K562 (cell line): Measurements from ENCODE around the gene CELA3A. TPM values are rescaled to one million over a fixed set of nuclear protein-coding genes. Genes with fewer than 3 reads are reported as not detected.

Experiments used
- ATF6 ChIP-seq: sonication (generic); formaldehyde crosslinking; IDR thresholded peaks from 2 replicates; pipeline ENCODE4 v1.4.0; 2020; ENCODE audit warnings: mild to moderate bottlenecking, missing genetic modification reagents
- KDM1A ChIP-seq, 2 experiments: fragments of 450-650 bp; IDR thresholded peaks; 2 replicates each; pipeline ENCODE4 v1.6.1; 2016; ENCODE audit warnings: mild to moderate bottlenecking in 2 of 2
- KLF13 ChIP-seq: fragments of 450-650 bp; IDR thresholded peaks from 2 replicates; pipeline ENCODE4 v1.6.1; 2016; ENCODE audit warnings: missing genetic modification characterization, low read depth, mild to moderate bottlenecking, missing compliant biosample characterization, moderate library complexity, borderline replicate concordance
- LCOR ChIP-seq: sonication (generic); formaldehyde crosslinking; IDR thresholded peaks from 2 replicates; pipeline ENCODE4 v1.8.0; 2022; ENCODE audit warnings: mild to moderate bottlenecking, missing genetic modification reagents
- MGA ChIP-seq: fragments of 450-650 bp; IDR thresholded peaks from 2 replicates; pipeline ENCODE4 v1.6.1; 2016; ENCODE audit warnings: mild to moderate bottlenecking, moderate library complexity
- RBBP5 ChIP-seq: fragments of 200-600 bp; sonication (generic); IDR thresholded peaks from 2 replicates; pipeline ENCODE4 v1.6.1; 2012; ENCODE audit warnings: borderline replicate concordance, mild to moderate bottlenecking, low read length, control low read depth, inconsistent platforms; ENCODE audit not compliant: insufficient read depth, poor library complexity, severe bottlenecking
- USF1 ChIP-seq: sonication (generic); formaldehyde crosslinking; IDR thresholded peaks from 2 replicates; pipeline ENCODE4 v1.9.0; 2022; ENCODE audit warnings: mild to moderate bottlenecking, missing genetic modification reagents
- ZC3H4 ChIP-seq: sonication (generic); formaldehyde crosslinking; IDR thresholded peaks from 2 replicates; pipeline ENCODE4 v1.9.0; 2021; ENCODE audit warnings: missing genetic modification reagents, borderline replicate concordance
- ZNF143 ChIP-seq: sonication (generic); formaldehyde crosslinking; IDR thresholded peaks from 2 replicates; pipeline ENCODE4 v1.9.0; 2022; ENCODE audit warnings: mild to moderate bottlenecking, missing genetic modification reagents
- ZNF561 ChIP-seq: fragments of 450-650 bp; formaldehyde crosslinking; conservative IDR thresholded peaks from 2 replicates; pipeline ENCODE4 v1.4.0; 2020; ENCODE audit warnings: mild to moderate bottlenecking, moderate library complexity
- ZNF583 ChIP-seq: fragments of 250-450 bp; sonication (Bioruptor Pico); IDR thresholded peaks from 2 replicates; pipeline ENCODE4 v1.4.0; 2020
- polyA plus RNA-seq, 8 experiments: library from polyadenylated mRNA; depleted of rRNA in 4 of 8; stranded (reverse) in 5 of 8; unstranded in 3 of 8; fragments of >200 nt; fragmentation: Nextera tagmentation in 2 of 8; fragmentation: Illumina TruSeq in 1 of 8; extraction: Ambion mirVana in 2 of 8; extraction: Trizol in 1 of 8; gene quantifications; 2 replicates each; pipeline versions ENCODE4 v1.2.1 to v1.2.3, GENCODE V29; 2011 to 2014; ENCODE audit warnings: inconsistent platforms in 1 of 8, missing spikeins in 1 of 8
- total RNA-seq, 7 experiments: library from RNA; depleted of rRNA in 6 of 7; stranded (reverse); fragments of >200 nt in 6 of 7; fragmentation: Illumina TruSeq in 2 of 7; extraction: Trizol in 2 of 7; gene quantifications; 2 replicates each; pipeline versions ENCODE4 v1.2.1 to v1.2.3, GENCODE V29; 2011 to 2021; ENCODE audit warnings: low replicate concordance in 1 of 7

The CELA3A gene
- total and polyA plus RNA-seq, 9 of the 15 experiments (the other 6 are each of a cell fraction or from before 2014, with no cell fraction given), result 5.4 TPM; not detected in 8

GRCh38 chr1:22052115-22053016, 50.9 kb downstream of the CELA3A start, which contains the start of gene CDC42 (continued):
- TF ChIP-seq MGA, result no peak
- peak; percentile 36; the same call in 1 of the 2 replicates for TF ChIP-seq USF1 (CRISPR knock-in tag)
- no peak for TF ChIP-seq ATF6 (CRISPR knock-in tag)
- no peak; the same call in 1 of the 2 replicates for TF ChIP-seq ZNF143 (CRISPR knock-in tag)
- no peak for TF ChIP-seq ZNF583 (CRISPR knock-in tag)
- TF ChIP-seq ZNF561 (CRISPR knock-in tag), result no peak
- TF ChIP-seq ZC3H4 (CRISPR knock-in tag), result no peak
- peak; percentile 38; the same call in 1 of the 2 replicates for TF ChIP-seq LCOR
- peak in 1 of 2 experiments; percentile 11; a peak in 2 of 4 replicates for TF ChIP-seq KDM1A (IDR thresholded peaks at IDR 0.05)
- TF ChIP-seq KLF13 (tag), result no peak
- no peak for TF ChIP-seq RBBP5
